ENCODE results near the gene ASPDH.

DNA sequence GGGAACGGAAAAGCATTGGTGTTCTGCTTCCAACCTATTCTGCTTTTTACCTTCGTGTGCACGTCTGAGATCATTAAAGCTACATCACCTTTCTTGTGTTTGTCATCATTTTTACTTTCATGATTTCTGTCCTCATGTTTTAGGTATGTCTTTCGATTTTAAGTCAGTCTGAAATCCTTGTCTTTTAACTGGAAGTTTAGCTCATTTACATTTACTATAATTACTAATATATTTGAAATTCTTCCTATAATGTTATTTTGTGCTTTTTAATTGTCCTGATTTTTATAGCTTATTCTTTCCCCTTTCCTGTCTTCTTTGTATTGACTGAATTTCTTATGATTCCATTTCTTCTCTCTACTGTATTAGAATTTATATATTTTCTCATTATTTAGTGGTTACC is 19.2 kb upstream of the ASPDH start:
- TF ChIP-seq, protein P1, sequence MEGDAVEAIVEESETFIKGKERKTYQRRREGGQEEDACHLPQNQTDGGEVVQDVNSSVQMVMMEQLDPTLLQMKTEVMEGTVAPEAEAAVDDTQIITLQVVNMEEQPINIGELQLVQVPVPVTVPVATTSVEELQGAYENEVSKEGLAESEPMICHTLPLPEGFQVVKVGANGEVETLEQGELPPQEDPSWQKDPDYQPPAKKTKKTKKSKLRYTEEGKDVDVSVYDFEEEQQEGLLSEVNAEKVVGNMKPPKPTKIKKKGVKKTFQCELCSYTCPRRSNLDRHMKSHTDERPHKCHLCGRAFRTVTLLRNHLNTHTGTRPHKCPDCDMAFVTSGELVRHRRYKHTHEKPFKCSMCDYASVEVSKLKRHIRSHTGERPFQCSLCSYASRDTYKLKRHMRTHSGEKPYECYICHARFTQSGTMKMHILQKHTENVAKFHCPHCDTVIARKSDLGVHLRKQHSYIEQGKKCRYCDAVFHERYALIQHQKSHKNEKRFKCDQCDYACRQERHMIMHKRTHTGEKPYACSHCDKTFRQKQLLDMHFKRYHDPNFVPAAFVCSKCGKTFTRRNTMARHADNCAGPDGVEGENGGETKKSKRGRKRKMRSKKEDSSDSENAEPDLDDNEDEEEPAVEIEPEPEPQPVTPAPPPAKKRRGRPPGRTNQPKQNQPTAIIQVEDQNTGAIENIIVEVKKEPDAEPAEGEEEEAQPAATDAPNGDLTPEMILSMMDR (IDR thresholded peaks at IDR 0.05; ENCODE audit: extremely low read depth in 1 of 2, insufficient read depth in 1 of 2, low read depth in 1 of 2, low read length in 2 of 2) = no peak
- TF ChIP-seq POLR2A (IDR thresholded peaks at IDR 0.05; ENCODE audit: low read depth, low read length) = no peak
- no peak for TF ChIP-seq EZH2 (IDR thresholded peaks at IDR 0.05; ENCODE audit: borderline replicate concordance, low read depth, low read length, severe bottlenecking)
- no peak for TF ChIP-seq POLR2AphosphoS5 (IDR thresholded peaks at IDR 0.05; ENCODE audit: insufficient read depth, low read depth, low read length)
- TF ChIP-seq, protein P2, sequence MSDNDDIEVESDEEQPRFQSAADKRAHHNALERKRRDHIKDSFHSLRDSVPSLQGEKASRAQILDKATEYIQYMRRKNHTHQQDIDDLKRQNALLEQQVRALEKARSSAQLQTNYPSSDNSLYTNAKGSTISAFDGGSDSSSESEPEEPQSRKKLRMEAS (IDR thresholded peaks at IDR 0.05; ENCODE audit: insufficient read depth, insufficient read length) = no peak
- no peak for TF ChIP-seq JUN (IDR thresholded peaks at IDR 0.05; ENCODE audit: borderline replicate concordance, insufficient read depth, insufficient read length, low read depth)
- no peak for TF ChIP-seq GATA2 (IDR thresholded peaks at IDR 0.05; ENCODE audit: insufficient read depth, insufficient read length, low read depth, low read length)
- TF ChIP-seq MYC (IDR thresholded peaks at IDR 0.05; ENCODE audit: low read depth, low read length) = no peak

Data from endothelial cell of umbilical vein (primary cell).